Glomerular visceral epithelial cell (primary cell): Measurements from ENCODE around the gene ORMDL3.

Source experiments
- DNase-seq: peaks from one replicate; pipeline ENCODE4 v3.0.0-alpha.2; 2016; ENCODE audit errors: extremely low spot score

The ORMDL3 gene

GRCh38 chr17:39871801-39872200 is 55.6 kb downstream of the ORMDL3 start:
- DNase-seq, result no peak
